Testis (tissue), 2 donors: Measurements from ENCODE around the gene MAGOHB.

Source experiments
- POLR2A ChIP-seq: fragments of 450-650 bp; IDR thresholded peaks from one replicate; pipeline ENCODE4 v1.6.1; 2017; ENCODE audit warnings: antibody characterized with exemption, mild to moderate bottlenecking, moderate library complexity
- TF ChIP-seq, protein P1 (sequence below), 3 experiments: fragments of 450-650 bp in 2 of 3; fragments of 200-600 bp in 1 of 3; sonication (generic) in 1 of 3; IDR thresholded peaks; one replicate each; pipeline ENCODE4 v1.5.1; 2016 to 2019; ENCODE audit warnings: antibody characterized with exemption in 3 of 3, mild to moderate bottlenecking in 2 of 3, moderate library complexity in 1 of 3

DNA sequence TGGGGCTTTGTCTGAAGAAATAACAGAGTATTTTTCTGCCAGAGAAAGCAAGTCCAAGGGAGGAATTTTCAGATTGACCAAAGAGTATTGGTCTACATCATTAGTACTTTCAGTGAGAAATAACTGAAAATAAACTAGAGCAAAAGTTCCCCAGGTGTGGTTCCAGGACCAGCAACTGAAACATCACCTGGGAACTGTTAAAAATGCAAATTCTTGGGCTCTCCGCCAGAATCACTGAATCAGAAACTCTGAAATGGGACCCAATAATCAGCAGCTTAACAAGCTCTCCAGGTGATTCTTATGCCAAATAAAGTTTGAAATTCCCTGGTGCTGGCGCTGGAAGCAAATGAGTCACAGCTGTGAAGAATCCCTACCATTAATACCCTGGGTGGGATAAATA, 55.6 kb downstream of the MAGOHB start:
- TF ChIP-seq POLR2A, result no peak
- TF ChIP-seq, protein P1, sequence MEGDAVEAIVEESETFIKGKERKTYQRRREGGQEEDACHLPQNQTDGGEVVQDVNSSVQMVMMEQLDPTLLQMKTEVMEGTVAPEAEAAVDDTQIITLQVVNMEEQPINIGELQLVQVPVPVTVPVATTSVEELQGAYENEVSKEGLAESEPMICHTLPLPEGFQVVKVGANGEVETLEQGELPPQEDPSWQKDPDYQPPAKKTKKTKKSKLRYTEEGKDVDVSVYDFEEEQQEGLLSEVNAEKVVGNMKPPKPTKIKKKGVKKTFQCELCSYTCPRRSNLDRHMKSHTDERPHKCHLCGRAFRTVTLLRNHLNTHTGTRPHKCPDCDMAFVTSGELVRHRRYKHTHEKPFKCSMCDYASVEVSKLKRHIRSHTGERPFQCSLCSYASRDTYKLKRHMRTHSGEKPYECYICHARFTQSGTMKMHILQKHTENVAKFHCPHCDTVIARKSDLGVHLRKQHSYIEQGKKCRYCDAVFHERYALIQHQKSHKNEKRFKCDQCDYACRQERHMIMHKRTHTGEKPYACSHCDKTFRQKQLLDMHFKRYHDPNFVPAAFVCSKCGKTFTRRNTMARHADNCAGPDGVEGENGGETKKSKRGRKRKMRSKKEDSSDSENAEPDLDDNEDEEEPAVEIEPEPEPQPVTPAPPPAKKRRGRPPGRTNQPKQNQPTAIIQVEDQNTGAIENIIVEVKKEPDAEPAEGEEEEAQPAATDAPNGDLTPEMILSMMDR (IDR thresholded peaks at IDR 0.05), result no peak
